Suprapubic skin (tissue), 4 donors: ENCODE data around the gene A1CF. TPM values are rescaled to one million over a fixed set of nuclear protein-coding genes. Genes with fewer than 3 reads are reported as not detected.
"Not testable (repeated sequence)": the region's sequence is repeated elsewhere in the genome, so short reads cannot be mapped to it uniquely, and the experiment has no call there.

ENCODE experiments used
- DNase-seq, 2 donors: peaks; one replicate each; pipeline ENCODE4 v3.0.0-alpha.2; 2019; ENCODE audit warnings: low spot score in 2 of 2
- H3K27ac ChIP-seq: fragments of 200-600 bp; sonication (generic); one replicate; pipeline ENCODE4 v1.5.1; 2019
- H3K27me3 ChIP-seq: fragments of 200-600 bp; sonication (generic); one replicate; pipeline ENCODE4 v1.5.1; 2019
- H3K36me3 ChIP-seq: fragments of 200-600 bp; sonication (generic); one replicate; pipeline ENCODE4 v1.5.1; 2019
- H3K4me1 ChIP-seq: fragments of 200-600 bp; sonication (generic); one replicate; pipeline ENCODE4 v1.5.1; 2019
- H3K4me3 ChIP-seq: fragments of 200-600 bp; sonication (generic); one replicate; pipeline ENCODE4 v1.5.1; 2019; ENCODE audit warnings: mild to moderate bottlenecking
- H3K9me3 ChIP-seq: fragments of 200-600 bp; sonication (generic); one replicate; pipeline ENCODE4 v1.5.1; 2019
- EP300 ChIP-seq: sonication (generic); formaldehyde crosslinking; IDR thresholded peaks from one replicate; pipeline ENCODE4 v1.6.1; 2017; ENCODE audit warnings: antibody characterized with exemption
- POLR2A ChIP-seq, 2 donors: fragments of 450-650 bp; IDR thresholded peaks; one replicate each; pipeline ENCODE4 v1.6.1; 2017; ENCODE audit warnings: antibody characterized with exemption in 2 of 2, mild to moderate bottlenecking in 2 of 2, moderate library complexity in 2 of 2
- POLR2AphosphoS5 ChIP-seq, 3 donors: sonication (generic); formaldehyde crosslinking; IDR thresholded peaks; one replicate each; pipeline ENCODE4 v1.6.1; 2017; ENCODE audit warnings: antibody characterized with exemption in 3 of 3
- WGBS: methylation state at CpG from one replicate; pipeline ENCODE4 v1.1.5; 2018; 5-methylcytosine and 5-hydroxymethylcytosine counted together
- total RNA-seq, 4 donors: library from RNA; depleted of rRNA; stranded (reverse); fragments of >200 nt; gene quantifications; one replicate each; pipeline ENCODE4 v1.1.0, GENCODE V29; 2016
- TF ChIP-seq, protein P1 (sequence below), 2 donors: fragments of 200-600 bp in 1 of 2; fragments of 450-650 bp in 1 of 2; sonication (generic) in 1 of 2; IDR thresholded peaks; one replicate each; pipeline ENCODE4 v1.5.1; 2016 to 2019; ENCODE audit warnings: antibody characterized with exemption in 2 of 2, mild to moderate bottlenecking in 1 of 2, moderate library complexity in 1 of 2

A1CF gene
- total RNA-seq, 4 donors from 2014 or later, result 0.32 TPM; not detected in 3

DNA sequence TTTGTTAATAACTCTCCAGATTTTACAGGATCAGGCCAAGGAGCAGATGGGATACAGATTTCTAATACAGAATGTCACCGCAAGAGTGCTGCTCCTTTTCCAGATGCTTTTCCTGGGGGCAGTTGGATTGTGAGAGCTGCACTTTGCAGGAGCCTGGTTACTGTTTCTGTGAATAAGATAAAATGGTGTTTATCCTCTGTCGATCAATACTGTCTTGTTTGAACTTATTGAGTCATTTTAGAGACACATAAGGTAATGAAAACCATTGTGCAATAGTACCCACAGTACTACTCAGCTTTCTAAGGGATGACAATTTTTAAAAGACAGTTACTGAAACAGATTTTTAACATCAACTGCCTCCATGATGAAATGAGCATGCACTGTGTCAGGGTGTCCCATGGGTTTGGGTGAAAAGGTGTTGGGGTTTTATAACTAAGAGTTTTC, 2.9 kb downstream of the A1CF start:
- DNase-seq, result no peak
- Histone ChIP-seq H3K27me3 (no peaks in the 10 kb centered on the region), H3K4me1 (no peaks in the 10 kb centered on the region), H3K9me3 (no peaks in the 10 kb centered on the region), H3K4me3 (no peak overlapping the region), H3K36me3 (no peaks in the 10 kb centered on the region), H3K27ac (no peak overlapping the region)
- 45% methylated on average over 2 of the region's 2 CpGs for WGBS
- TF ChIP-seq, protein P1, sequence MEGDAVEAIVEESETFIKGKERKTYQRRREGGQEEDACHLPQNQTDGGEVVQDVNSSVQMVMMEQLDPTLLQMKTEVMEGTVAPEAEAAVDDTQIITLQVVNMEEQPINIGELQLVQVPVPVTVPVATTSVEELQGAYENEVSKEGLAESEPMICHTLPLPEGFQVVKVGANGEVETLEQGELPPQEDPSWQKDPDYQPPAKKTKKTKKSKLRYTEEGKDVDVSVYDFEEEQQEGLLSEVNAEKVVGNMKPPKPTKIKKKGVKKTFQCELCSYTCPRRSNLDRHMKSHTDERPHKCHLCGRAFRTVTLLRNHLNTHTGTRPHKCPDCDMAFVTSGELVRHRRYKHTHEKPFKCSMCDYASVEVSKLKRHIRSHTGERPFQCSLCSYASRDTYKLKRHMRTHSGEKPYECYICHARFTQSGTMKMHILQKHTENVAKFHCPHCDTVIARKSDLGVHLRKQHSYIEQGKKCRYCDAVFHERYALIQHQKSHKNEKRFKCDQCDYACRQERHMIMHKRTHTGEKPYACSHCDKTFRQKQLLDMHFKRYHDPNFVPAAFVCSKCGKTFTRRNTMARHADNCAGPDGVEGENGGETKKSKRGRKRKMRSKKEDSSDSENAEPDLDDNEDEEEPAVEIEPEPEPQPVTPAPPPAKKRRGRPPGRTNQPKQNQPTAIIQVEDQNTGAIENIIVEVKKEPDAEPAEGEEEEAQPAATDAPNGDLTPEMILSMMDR (IDR thresholded peaks at IDR 0.05), result no peak
- TF ChIP-seq EP300, result no peak

DNA sequence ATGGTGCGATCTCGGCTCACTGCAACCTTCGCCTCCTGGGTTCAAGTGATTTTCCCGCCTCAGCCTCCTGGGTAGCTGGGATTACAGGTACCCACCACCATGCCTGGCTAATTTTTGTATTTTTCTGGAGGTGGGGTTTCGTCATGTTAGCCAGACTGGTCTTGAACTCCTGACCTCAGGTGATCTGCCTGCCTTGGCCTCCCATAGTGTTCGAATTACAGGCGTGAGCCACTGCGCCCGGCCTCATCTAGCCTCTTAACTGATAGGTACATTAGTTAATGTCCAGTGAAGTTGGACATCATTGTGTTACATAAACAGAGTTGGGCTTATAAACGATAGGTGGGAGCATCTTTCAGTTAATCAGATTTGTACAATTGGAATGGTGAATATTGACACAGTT, 4.4 kb downstream of the A1CF start:
- WGBS, result 89% methylated on average over 10 of the region's 10 CpGs
- H3K36me3 ChIP-seq, H3K27ac ChIP-seq, H3K27me3 ChIP-seq, H3K4me3 ChIP-seq, DNase-seq, H3K4me1 ChIP-seq, H3K9me3 ChIP-seq: not testable (repeated sequence)

- DNase-seq, result no peak
- H3K9me3 ChIP-seq, result no peaks in the 10 kb centered on the region
- H3K4me1 ChIP-seq, result no peaks in the 10 kb centered on the region
- WGBS, result 95% methylated on average over 2 of the region's 2 CpGs
- no peaks in the 10 kb centered on the region for H3K36me3 ChIP-seq
- no peaks in the 10 kb centered on the region for H3K27me3 ChIP-seq
- TF ChIP-seq, protein P1 (IDR thresholded peaks at IDR 0.05), result no peak
- no peak for TF ChIP-seq POLR2AphosphoS5 (IDR thresholded peaks at IDR 0.05)
- no peak for TF ChIP-seq POLR2A (IDR thresholded peaks at IDR 0.05)
- no peak overlapping the region for H3K27ac ChIP-seq
- no peak overlapping the region for H3K4me3 ChIP-seq
These were observed 9.0 kb downstream of the A1CF start for GRCh38 chr10:50876429-50876828.

GRCh38 chr10:50874723-50875122, 10.7 kb downstream of the A1CF start:
- no peaks in the 10 kb centered on the region for H3K9me3 ChIP-seq
- no peak overlapping the region for H3K4me3 ChIP-seq
- no peak for TF ChIP-seq POLR2AphosphoS5 (IDR thresholded peaks at IDR 0.05)
- TF ChIP-seq, protein P1 (IDR thresholded peaks at IDR 0.05), result no peak
- 68% methylated on average over 5 of the region's 5 CpGs for WGBS
- H3K27me3 ChIP-seq, result no peaks in the 10 kb centered on the region
- no peaks in the 10 kb centered on the region for H3K4me1 ChIP-seq
- no peak for DNase-seq
- H3K27ac ChIP-seq, result no peak overlapping the region
- no peaks in the 10 kb centered on the region for H3K36me3 ChIP-seq

DNA sequence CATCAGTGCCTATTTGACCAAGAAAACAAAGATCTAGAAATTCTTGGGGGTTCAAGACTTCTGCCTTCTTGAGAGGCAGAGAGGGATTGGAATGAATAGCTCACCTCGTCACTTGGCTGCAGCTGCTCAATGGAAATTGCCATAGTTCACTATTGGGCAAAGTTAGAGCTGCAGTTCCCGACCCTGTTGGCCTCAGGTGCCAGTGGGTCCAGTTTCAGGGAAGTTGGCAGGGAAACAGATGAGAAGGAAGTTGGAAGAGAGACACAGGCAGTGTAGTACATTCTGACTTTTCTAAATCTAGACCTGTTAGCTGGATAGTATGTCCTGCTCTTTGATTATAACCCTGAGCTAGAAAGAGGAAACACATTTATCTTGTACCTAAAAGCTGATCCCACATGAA, 19.1 kb downstream of the A1CF start:
- Histone ChIP-seq H3K27ac (no peak overlapping the region), H3K9me3 (no peaks in the 10 kb centered on the region), H3K4me1 (no peaks in the 10 kb centered on the region), H3K4me3 (no peak overlapping the region), H3K27me3 (peaks cover 3% of the 10 kb centered on the region), H3K36me3 (no peaks in the 10 kb centered on the region)
- TF ChIP-seq EP300, result no peak
- TF ChIP-seq, protein P1 (IDR thresholded peaks at IDR 0.05), result no peak
- no peak for TF ChIP-seq POLR2A (IDR thresholded peaks at IDR 0.05)
- TF ChIP-seq POLR2AphosphoS5 (IDR thresholded peaks at IDR 0.05), result no peak
- 57% methylated on average over 2 of the region's 2 CpGs for WGBS
- DNase-seq, result no peak

DNA sequence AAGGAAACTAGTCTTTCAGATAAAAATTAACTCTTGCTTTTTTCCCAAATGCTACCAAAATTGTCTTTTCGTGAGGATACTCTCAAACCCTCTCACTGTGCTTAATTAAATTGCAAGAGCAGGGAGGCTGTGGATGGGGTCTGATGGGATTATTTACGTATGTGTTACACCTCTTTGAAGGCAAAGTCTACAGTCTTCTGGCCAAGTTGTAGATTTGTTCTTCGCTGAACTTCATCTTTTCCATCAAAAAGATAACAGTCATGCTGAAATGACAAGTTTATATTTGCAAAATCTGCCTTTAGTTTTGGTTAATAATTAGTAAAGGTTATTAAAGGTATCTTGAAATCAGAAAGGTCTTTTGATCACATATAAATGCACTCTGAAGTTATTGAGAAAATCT, 22.7 kb downstream of the A1CF start:
- 66% methylated on average over 3 of the region's 3 CpGs for WGBS
- Histone ChIP-seq H3K4me1 (no peaks in the 10 kb centered on the region), H3K4me3 (no peak overlapping the region), H3K9me3 (no peaks in the 10 kb centered on the region), H3K27me3 (peaks cover 3% of the 10 kb centered on the region), H3K27ac (no peak overlapping the region), H3K36me3 (no peaks in the 10 kb centered on the region)
- TF ChIP-seq POLR2AphosphoS5 (IDR thresholded peaks at IDR 0.05) (no peak), EP300 (no peak), POLR2A (IDR thresholded peaks at IDR 0.05) (no peak)
- TF ChIP-seq, protein P1 (IDR thresholded peaks at IDR 0.05), result no peak
- DNase-seq, result no peak
